K562 (cell line): ENCODE data around the gene HMGA1. TPM values are rescaled to one million over a fixed set of nuclear protein-coding genes. Genes with fewer than 3 reads are reported as not detected.

Experiments
- FOSL1 ChIP-seq: fragments of 200-800 bp; sonication (Bioruptor generic); conservative IDR thresholded peaks from 2 replicates; pipeline ENCODE4 v1.6.1; 2016; ENCODE audit warnings: missing genetic modification characterization, missing compliant biosample characterization
- FOXM1 ChIP-seq, 2 experiments: fragments of 450-650 bp in 1 of 2; sonication (generic) in 1 of 2; formaldehyde crosslinking in 1 of 2; IDR thresholded peaks; 2 replicates each; pipeline versions ENCODE4 v1.6.1 to v1.9.0; 2017 to 2022; ENCODE audit warnings: low read depth in 2 of 2, mild to moderate bottlenecking in 2 of 2, missing genetic modification reagents in 1 of 2, moderate library complexity in 1 of 2
- FUS ChIP-seq: fragments of 200-400 bp; formaldehyde crosslinking; optimal IDR thresholded peaks from 2 replicates; pipeline ENCODE3; 2017; ENCODE audit warnings: low read depth, low read length
- GATAD2A ChIP-seq: fragments of 450-650 bp; IDR thresholded peaks from 2 replicates; pipeline ENCODE4 v1.6.1; 2017
- HNRNPH1 ChIP-seq: fragments of 200-400 bp; formaldehyde crosslinking; optimal IDR thresholded peaks from 2 replicates; pipeline ENCODE3; 2017; ENCODE audit warnings: low read depth, mild to moderate bottlenecking, low read length, moderate library complexity
- HNRNPLL ChIP-seq: fragments of 200-400 bp; formaldehyde crosslinking; IDR thresholded peaks from 2 replicates; pipeline ENCODE4 v1.6.1; 2017; ENCODE audit warnings: low read length, low read depth, mild to moderate bottlenecking; ENCODE audit not compliant: poor library complexity, severe bottlenecking
- JUNB ChIP-seq: fragments of 450-650 bp; formaldehyde crosslinking; conservative IDR thresholded peaks from 2 replicates; pipeline ENCODE4 v1.4.0; 2020; ENCODE audit warnings: mild to moderate bottlenecking
- MED1 ChIP-seq: sonication (generic); formaldehyde crosslinking; IDR thresholded peaks from 2 replicates; pipeline ENCODE4 v1.8.1; 2023; ENCODE audit warnings: missing genetic modification reagents, borderline replicate concordance
- NR4A1 ChIP-seq, 2 experiments: fragments of 250-450 bp in 1 of 2; fragments of 450-650 bp in 1 of 2; sonication (Bioruptor Pico) in 1 of 2; IDR thresholded peaks; 2 replicates each; pipeline versions ENCODE4 v1.4.0 to v1.6.1; 2016 to 2020; ENCODE audit warnings: mild to moderate bottlenecking in 2 of 2, missing compliant biosample characterization in 1 of 2, missing genetic modification characterization in 1 of 2, moderate library complexity in 1 of 2
- RBM15 ChIP-seq: fragments of 200-400 bp; formaldehyde crosslinking; IDR thresholded peaks from 2 replicates; pipeline ENCODE4 v1.6.1; 2018; ENCODE audit warnings: mild to moderate bottlenecking, low read length, moderate library complexity; ENCODE audit not compliant: insufficient read depth
- RFX1 ChIP-seq: fragments of 450-650 bp; IDR thresholded peaks from 2 replicates; pipeline ENCODE4 v1.6.1; 2016; ENCODE audit warnings: mild to moderate bottlenecking, moderate library complexity
- SMAD4 ChIP-seq: fragments of 250-450 bp; sonication (Bioruptor Pico); conservative IDR thresholded peaks from 2 replicates; pipeline ENCODE4 v1.8.0; 2021; ENCODE audit warnings: inconsistent platforms, mild to moderate bottlenecking, moderate library complexity
- TEAD2 ChIP-seq: fragments of 450-650 bp; IDR thresholded peaks from 2 replicates; pipeline ENCODE4 v1.6.1; 2016; ENCODE audit warnings: missing genetic modification characterization, control low read depth, missing compliant biosample characterization
- ZBED1 ChIP-seq: IDR thresholded peaks from 2 replicates; pipeline ENCODE4 v1.6.1; 2014
- polyA plus RNA-seq, 8 experiments: library from polyadenylated mRNA; depleted of rRNA in 4 of 8; stranded (reverse) in 5 of 8; unstranded in 3 of 8; fragments of >200 nt; fragmentation: Nextera tagmentation in 2 of 8; fragmentation: Illumina TruSeq in 1 of 8; extraction: Ambion mirVana in 2 of 8; extraction: Trizol in 1 of 8; gene quantifications; 2 replicates each; pipeline versions ENCODE4 v1.2.1 to v1.2.3, GENCODE V29; 2011 to 2014; ENCODE audit warnings: inconsistent platforms in 1 of 8, missing spikeins in 1 of 8
- total RNA-seq, 7 experiments: library from RNA; depleted of rRNA in 6 of 7; stranded (reverse); fragments of >200 nt in 6 of 7; fragmentation: Illumina TruSeq in 2 of 7; extraction: Trizol in 2 of 7; gene quantifications; 2 replicates each; pipeline versions ENCODE4 v1.2.1 to v1.2.3, GENCODE V29; 2011 to 2021; ENCODE audit warnings: low replicate concordance in 1 of 7
- TF ChIP-seq, protein P1 (sequence below): sonication (generic); formaldehyde crosslinking; IDR thresholded peaks from 2 replicates; pipeline ENCODE4 v1.9.0; 2022; ENCODE audit warnings: mild to moderate bottlenecking, missing genetic modification reagents
- TF ChIP-seq, protein P2 (sequence below), 2 experiments: fragments of 150-350 bp in 1 of 2; IDR thresholded peaks; 2 replicates each; pipeline ENCODE4 v1.6.1; 2012 to 2016; ENCODE audit warnings: low read depth in 2 of 2, low read length in 2 of 2, mild to moderate bottlenecking in 1 of 2, moderate library complexity in 1 of 2
- TF ChIP-seq, protein P3 (sequence below): fragments of 250-450 bp; sonication (Bioruptor Pico); IDR thresholded peaks from 2 replicates; pipeline ENCODE4 v1.9.0; 2021; ENCODE audit warnings: mild to moderate bottlenecking, inconsistent platforms
- TF ChIP-seq, protein P4 (sequence below): sonication (generic); formaldehyde crosslinking; IDR thresholded peaks from 2 replicates; pipeline ENCODE4 v1.9.0; 2022; ENCODE audit warnings: mild to moderate bottlenecking, missing genetic modification reagents
- TF ChIP-seq, protein P5 (sequence below): fragments of 250-450 bp; sonication (Bioruptor Pico); IDR thresholded peaks from 2 replicates; pipeline ENCODE4 v1.5.0; 2021

HMGA1 gene
- total and polyA plus RNA-seq, 9 of the 15 experiments (the other 6 are each of a cell fraction or from before 2014, with no cell fraction given): 27.8 to 1,947 (median 594) TPM

GRCh38 chr6:34235307-34236130, 1.2 kb upstream of the HMGA1 start (continued):
- TF ChIP-seq MED1 (CRISPR knock-in tag) (no peak), FOXM1 (IDR thresholded peaks at IDR 0.05; ENCODE audit: low read depth) (no peak), FOXM1 (CRISPR knock-in tag; IDR thresholded peaks at IDR 0.05; ENCODE audit: low read depth) (no peak), FOSL1 (tag) (peak; percentile 91), RBM15 (0 out of 2 replicates have a peak, but pooled peaks have one; percentile 64), GATAD2A (peak; percentile 82), HNRNPLL (peak; percentile 14), ZBED1 (peak; percentile 34; the same call in 1 of the 2 replicates), SMAD4 (no peak; the same call in none of the 2 replicates), FUS (peak; percentile 45), NR4A1 (CRISPR knock-in tag; IDR thresholded peaks at IDR 0.05) (peak; percentile 59; the same call in 1 of the 2 replicates), NR4A1 (tag; IDR thresholded peaks at IDR 0.05) (peak; percentile 73; the same call in 1 of the 2 replicates), HNRNPH1 (peak; percentile 73), RFX1 (no peak), TEAD2 (tag) (no peak), JUNB (no peak)
- TF ChIP-seq, protein P1, sequence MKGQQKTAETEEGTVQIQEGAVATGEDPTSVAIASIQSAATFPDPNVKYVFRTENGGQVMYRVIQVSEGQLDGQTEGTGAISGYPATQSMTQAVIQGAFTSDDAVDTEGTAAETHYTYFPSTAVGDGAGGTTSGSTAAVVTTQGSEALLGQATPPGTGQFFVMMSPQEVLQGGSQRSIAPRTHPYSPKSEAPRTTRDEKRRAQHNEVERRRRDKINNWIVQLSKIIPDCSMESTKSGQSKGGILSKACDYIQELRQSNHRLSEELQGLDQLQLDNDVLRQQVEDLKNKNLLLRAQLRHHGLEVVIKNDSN (CRISPR knock-in tag): no peak
- TF ChIP-seq, protein P2, sequence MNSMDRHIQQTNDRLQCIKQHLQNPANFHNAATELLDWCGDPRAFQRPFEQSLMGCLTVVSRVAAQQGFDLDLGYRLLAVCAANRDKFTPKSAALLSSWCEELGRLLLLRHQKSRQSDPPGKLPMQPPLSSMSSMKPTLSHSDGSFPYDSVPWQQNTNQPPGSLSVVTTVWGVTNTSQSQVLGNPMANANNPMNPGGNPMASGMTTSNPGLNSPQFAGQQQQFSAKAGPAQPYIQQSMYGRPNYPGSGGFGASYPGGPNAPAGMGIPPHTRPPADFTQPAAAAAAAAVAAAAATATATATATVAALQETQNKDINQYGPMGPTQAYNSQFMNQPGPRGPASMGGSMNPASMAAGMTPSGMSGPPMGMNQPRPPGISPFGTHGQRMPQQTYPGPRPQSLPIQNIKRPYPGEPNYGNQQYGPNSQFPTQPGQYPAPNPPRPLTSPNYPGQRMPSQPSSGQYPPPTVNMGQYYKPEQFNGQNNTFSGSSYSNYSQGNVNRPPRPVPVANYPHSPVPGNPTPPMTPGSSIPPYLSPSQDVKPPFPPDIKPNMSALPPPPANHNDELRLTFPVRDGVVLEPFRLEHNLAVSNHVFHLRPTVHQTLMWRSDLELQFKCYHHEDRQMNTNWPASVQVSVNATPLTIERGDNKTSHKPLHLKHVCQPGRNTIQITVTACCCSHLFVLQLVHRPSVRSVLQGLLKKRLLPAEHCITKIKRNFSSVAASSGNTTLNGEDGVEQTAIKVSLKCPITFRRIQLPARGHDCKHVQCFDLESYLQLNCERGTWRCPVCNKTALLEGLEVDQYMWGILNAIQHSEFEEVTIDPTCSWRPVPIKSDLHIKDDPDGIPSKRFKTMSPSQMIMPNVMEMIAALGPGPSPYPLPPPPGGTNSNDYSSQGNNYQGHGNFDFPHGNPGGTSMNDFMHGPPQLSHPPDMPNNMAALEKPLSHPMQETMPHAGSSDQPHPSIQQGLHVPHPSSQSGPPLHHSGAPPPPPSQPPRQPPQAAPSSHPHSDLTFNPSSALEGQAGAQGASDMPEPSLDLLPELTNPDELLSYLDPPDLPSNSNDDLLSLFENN (IDR thresholded peaks at IDR 0.05; ENCODE audit: low read depth in 2 of 2, low read length in 2 of 2): peak in 1 of 2 experiments; percentile 56; a peak in 1 of 4 replicates
- TF ChIP-seq, protein P3, sequence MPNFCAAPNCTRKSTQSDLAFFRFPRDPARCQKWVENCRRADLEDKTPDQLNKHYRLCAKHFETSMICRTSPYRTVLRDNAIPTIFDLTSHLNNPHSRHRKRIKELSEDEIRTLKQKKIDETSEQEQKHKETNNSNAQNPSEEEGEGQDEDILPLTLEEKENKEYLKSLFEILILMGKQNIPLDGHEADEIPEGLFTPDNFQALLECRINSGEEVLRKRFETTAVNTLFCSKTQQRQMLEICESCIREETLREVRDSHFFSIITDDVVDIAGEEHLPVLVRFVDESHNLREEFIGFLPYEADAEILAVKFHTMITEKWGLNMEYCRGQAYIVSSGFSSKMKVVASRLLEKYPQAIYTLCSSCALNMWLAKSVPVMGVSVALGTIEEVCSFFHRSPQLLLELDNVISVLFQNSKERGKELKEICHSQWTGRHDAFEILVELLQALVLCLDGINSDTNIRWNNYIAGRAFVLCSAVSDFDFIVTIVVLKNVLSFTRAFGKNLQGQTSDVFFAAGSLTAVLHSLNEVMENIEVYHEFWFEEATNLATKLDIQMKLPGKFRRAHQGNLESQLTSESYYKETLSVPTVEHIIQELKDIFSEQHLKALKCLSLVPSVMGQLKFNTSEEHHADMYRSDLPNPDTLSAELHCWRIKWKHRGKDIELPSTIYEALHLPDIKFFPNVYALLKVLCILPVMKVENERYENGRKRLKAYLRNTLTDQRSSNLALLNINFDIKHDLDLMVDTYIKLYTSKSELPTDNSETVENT (CRISPR knock-in tag): peak; percentile 25; the same call in 1 of the 2 replicates
- TF ChIP-seq, protein P4, sequence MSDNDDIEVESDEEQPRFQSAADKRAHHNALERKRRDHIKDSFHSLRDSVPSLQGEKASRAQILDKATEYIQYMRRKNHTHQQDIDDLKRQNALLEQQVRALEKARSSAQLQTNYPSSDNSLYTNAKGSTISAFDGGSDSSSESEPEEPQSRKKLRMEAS: peak; percentile 19; the same call in 1 of the 2 replicates
- TF ChIP-seq, protein P5, sequence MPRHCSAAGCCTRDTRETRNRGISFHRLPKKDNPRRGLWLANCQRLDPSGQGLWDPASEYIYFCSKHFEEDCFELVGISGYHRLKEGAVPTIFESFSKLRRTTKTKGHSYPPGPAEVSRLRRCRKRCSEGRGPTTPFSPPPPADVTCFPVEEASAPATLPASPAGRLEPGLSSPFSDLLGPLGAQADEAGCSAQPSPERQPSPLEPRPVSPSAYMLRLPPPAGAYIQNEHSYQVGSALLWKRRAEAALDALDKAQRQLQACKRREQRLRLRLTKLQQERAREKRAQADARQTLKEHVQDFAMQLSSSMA (CRISPR knock-in tag): peak; percentile 74; the same call in 1 of the 2 replicates
